ENCODE results near the gene SLC16A1.
"Not testable (repeated sequence)": the region's sequence is repeated elsewhere in the genome, so short reads cannot be mapped to it uniquely, and the experiment has no call there.

The SLC16A1 gene

GRCh38 chr1:112923234-112923958, 32.6 kb downstream of the SLC16A1 start:
- DNase-seq, result no peak

GRCh38 chr1:112911506-112912220, 44.3 kb downstream of the SLC16A1 start:
- no peak for DNase-seq

GRCh38 chr1:112909847-112910246, 46.1 kb downstream of the SLC16A1 start:
- no peak for DNase-seq

GRCh38 chr1:112906150-112906698, 49.8 kb downstream of the SLC16A1 start:
- DNase-seq, result no peak

- no peak for DNase-seq
These were observed 50.4 kb downstream of the SLC16A1 start for GRCh38 chr1:112905395-112906149.

- DNase-seq, result no peak
These were observed 51.1 kb downstream of the SLC16A1 start for GRCh38 chr1:112904831-112905261.

GRCh38 chr1:112904071-112904830, 51.7 kb downstream of the SLC16A1 start:
- DNase-seq, result no peak

GRCh38 chr1:112902221-112902620, 53.8 kb downstream of the SLC16A1 start:
- no peak for DNase-seq

GRCh38 chr1:112901387-112901786, 54.6 kb downstream of the SLC16A1 start:
- no peak for DNase-seq

- no peak for DNase-seq
These were observed 59.2 kb downstream of the SLC16A1 start for GRCh38 chr1:112896783-112897182.

GRCh38 chr1:112894561-112895011, 61.4 kb downstream of the SLC16A1 start:
- DNase-seq, result no peak

- no peak for DNase-seq
These were observed 62.0 kb downstream of the SLC16A1 start for GRCh38 chr1:112894010-112894292.

- DNase-seq, result no peak
These were observed 62.5 kb downstream of the SLC16A1 start for GRCh38 chr1:112893288-112894009.

GRCh38 chr1:112889906-112890305, 66.1 kb downstream of the SLC16A1 start:
- DNase-seq, result not testable (repeated sequence)

- DNase-seq, result no peak
These were observed 66.8 kb downstream of the SLC16A1 start for GRCh38 chr1:112889052-112889768.

- no peak for DNase-seq
These were observed 67.4 kb downstream of the SLC16A1 start for GRCh38 chr1:112888630-112889029.

- DNase-seq, result no peak
These were observed 68.3 kb downstream of the SLC16A1 start for GRCh38 chr1:112887599-112888283.

- DNase-seq, result not testable (repeated sequence)
These were observed 71.0 kb downstream of the SLC16A1 start for GRCh38 chr1:112884996-112885395.

GRCh38 chr1:112882271-112882744, 73.7 kb downstream of the SLC16A1 start:
- DNase-seq, result no peak

GRCh38 chr1:112881742-112882127, 74.3 kb downstream of the SLC16A1 start:
- no peak for DNase-seq

- DNase-seq, result no peak
These were observed 76.2 kb downstream of the SLC16A1 start for GRCh38 chr1:112879834-112880233.
